Effector memory CD8-positive, alpha-beta T cell (primary cell): ENCODE measurements around the gene CCDC172.

Experiments used
- ATAC-seq: fragments of 150-1000 bp; cut with Tn5 transposase; replicated peaks from 2 replicates; pipeline ENCODE4 v1.10.0; 2021; ENCODE audit warnings: mild to moderate bottlenecking, moderate library complexity
- DNase-seq, 3 experiments: peaks; one replicate each; pipeline ENCODE4 v3.0.0; 2021
- H3K27ac Mint-ChIP-seq, 2 donors: one replicate each; pipeline ENCODE4 v1.8.0; 2022; ENCODE audit warnings: mild to moderate bottlenecking in 2 of 2, mixed read lengths in 2 of 2, moderate library complexity in 2 of 2
- H3K27me3 Mint-ChIP-seq, 2 donors: one replicate each; pipeline ENCODE4 v1.8.0; 2022; ENCODE audit warnings: mixed read lengths in 2 of 2
- H3K36me3 Mint-ChIP-seq: one replicate; pipeline ENCODE4 v1.8.0; 2022; ENCODE audit warnings: mild to moderate bottlenecking, moderate library complexity, mixed read lengths; ENCODE audit not compliant: insufficient read depth
- H3K4me1 Mint-ChIP-seq, 2 donors: one replicate each; pipeline ENCODE4 v1.8.0; 2022; ENCODE audit warnings: low read depth in 2 of 2, mixed read lengths in 2 of 2
- H3K4me3 Mint-ChIP-seq, 2 donors: one replicate each; pipeline ENCODE4 v1.8.0; 2022; ENCODE audit warnings: mild to moderate bottlenecking in 2 of 2, mixed read lengths in 2 of 2, moderate library complexity in 2 of 2
- H3K9me3 Mint-ChIP-seq, 2 donors: one replicate each; pipeline ENCODE4 v1.8.0; 2022; ENCODE audit warnings: mixed read lengths in 2 of 2

The CCDC172 gene

GRCh38 chr10:116311016-116311415 is 13.2 kb upstream of the CCDC172 start:
- no peak for ATAC-seq
- Mint-ChIP-seq H3K9me3 (peaks cover 3 to 8% of the 10 kb centered on the region in 2 donors), H3K4me3 (no peak overlapping the region), H3K4me1 (no peaks in the 10 kb centered on the region), H3K27me3 (no peaks in the 10 kb centered on the region), H3K36me3 (no peaks in the 10 kb centered on the region), H3K27ac (no peak overlapping the region)
- no peak for DNase-seq

- DNase-seq, result no peak
- no peaks in the 10 kb centered on the region for H3K4me1 Mint-ChIP-seq
- no peaks in the 10 kb centered on the region for H3K36me3 Mint-ChIP-seq
- H3K27ac Mint-ChIP-seq, result no peak overlapping the region
- ATAC-seq, result no peak
- no peaks in the 10 kb centered on the region for H3K27me3 Mint-ChIP-seq
- peaks cover 3 to 8% of the 10 kb centered on the region in 2 donors for H3K9me3 Mint-ChIP-seq
- no peak overlapping the region for H3K4me3 Mint-ChIP-seq
These were observed 12.3 kb upstream of the CCDC172 start for GRCh38 chr10:116311706-116312490.

- no peak for DNase-seq
- H3K4me1 Mint-ChIP-seq, result no peaks in the 10 kb centered on the region
- no peaks in the 10 kb centered on the region for H3K36me3 Mint-ChIP-seq
- H3K9me3 Mint-ChIP-seq, result peaks cover 3 to 8% of the 10 kb centered on the region in 2 donors
- no peak overlapping the region for H3K4me3 Mint-ChIP-seq
- no peak for ATAC-seq
- H3K27ac Mint-ChIP-seq, result no peak overlapping the region
- H3K27me3 Mint-ChIP-seq, result no peaks in the 10 kb centered on the region
These were observed 11.7 kb upstream of the CCDC172 start for GRCh38 chr10:116312548-116312947.

GRCh38 chr10:116316503-116316902 is 7.7 kb upstream of the CCDC172 start:
- DNase-seq (no peak), ATAC-seq (no peak)
- Mint-ChIP-seq H3K27ac (no peak overlapping the region), H3K36me3 (no peaks in the 10 kb centered on the region), H3K27me3 (no peaks in the 10 kb centered on the region), H3K9me3 (peaks cover 4% of the 10 kb centered on the region in 2 donors), H3K4me1 (no peaks in the 10 kb centered on the region), H3K4me3 (no peak overlapping the region)

GRCh38 chr10:116324951-116325635 is 845 bp downstream of the CCDC172 start:
- H3K9me3 Mint-ChIP-seq, result peaks cover 0 to 2% of the 10 kb centered on the region in 2 donors
- H3K36me3 Mint-ChIP-seq, result no peaks in the 10 kb centered on the region
- no peaks in the 10 kb centered on the region for H3K27me3 Mint-ChIP-seq
- H3K4me3 Mint-ChIP-seq, result no peak overlapping the region
- H3K27ac Mint-ChIP-seq, result no peak overlapping the region
- ATAC-seq (no peak), DNase-seq (no peak)
- H3K4me1 Mint-ChIP-seq, result no peaks in the 10 kb centered on the region

GRCh38 chr10:116325987-116326386 is 1.7 kb downstream of the CCDC172 start:
- ATAC-seq (no peak), DNase-seq (no peak)
- Mint-ChIP-seq H3K4me3 (no peak overlapping the region), H3K27ac (no peak overlapping the region), H3K9me3 (peaks cover 0 to 2% of the 10 kb centered on the region in 2 donors), H3K36me3 (no peaks in the 10 kb centered on the region), H3K27me3 (no peaks in the 10 kb centered on the region), H3K4me1 (no peaks in the 10 kb centered on the region)

- Mint-ChIP-seq H3K36me3 (no peaks in the 10 kb centered on the region), H3K27me3 (no peaks in the 10 kb centered on the region), H3K27ac (no peak overlapping the region), H3K4me1 (no peaks in the 10 kb centered on the region), H3K9me3 (peaks cover 0 to 2% of the 10 kb centered on the region in 2 donors), H3K4me3 (no peak overlapping the region)
- DNase-seq (no peak), ATAC-seq (no peak)
These were observed 4.9 kb downstream of the CCDC172 start for GRCh38 chr10:116329153-116329552.

- Mint-ChIP-seq H3K4me3 (no peak overlapping the region), H3K9me3 (no peaks in the 10 kb centered on the region), H3K27ac (no peak overlapping the region), H3K4me1 (no peaks in the 10 kb centered on the region), H3K36me3 (no peaks in the 10 kb centered on the region), H3K27me3 (no peaks in the 10 kb centered on the region)
- DNase-seq (no peak), ATAC-seq (no peak)
These were observed 7.6 kb downstream of the CCDC172 start for GRCh38 chr10:116331815-116332214.

GRCh38 chr10:116336866-116337265 is 12.6 kb downstream of the CCDC172 start:
- H3K4me3 Mint-ChIP-seq, result no peak overlapping the region
- DNase-seq (no peak), ATAC-seq (no peak)
- no peaks in the 10 kb centered on the region for H3K36me3 Mint-ChIP-seq
- H3K9me3 Mint-ChIP-seq, result no peaks in the 10 kb centered on the region
- H3K27me3 Mint-ChIP-seq, result no peaks in the 10 kb centered on the region
- H3K4me1 Mint-ChIP-seq, result no peaks in the 10 kb centered on the region
- no peak overlapping the region for H3K27ac Mint-ChIP-seq

GRCh38 chr10:116352125-116352524 is 27.9 kb downstream of the CCDC172 start:
- no peak for ATAC-seq
- no peaks in the 10 kb centered on the region for H3K27me3 Mint-ChIP-seq
- H3K4me3 Mint-ChIP-seq, result no peak overlapping the region
- no peak overlapping the region for H3K27ac Mint-ChIP-seq
- H3K9me3 Mint-ChIP-seq, result peaks cover 17 to 20% of the 10 kb centered on the region in 2 donors
- no peaks in the 10 kb centered on the region for H3K4me1 Mint-ChIP-seq
- H3K36me3 Mint-ChIP-seq, result no peaks in the 10 kb centered on the region
- DNase-seq, result no peak

- DNase-seq, result no peak
- H3K36me3 Mint-ChIP-seq, result no peaks in the 10 kb centered on the region
These were observed 29.6 kb downstream of the CCDC172 start for GRCh38 chr10:116353817-116354216.

GRCh38 chr10:116355341-116355740 is 31.1 kb downstream of the CCDC172 start:
- Mint-ChIP-seq H3K27me3 (no peaks in the 10 kb centered on the region), H3K27ac (no peak overlapping the region), H3K9me3 (peaks cover 3 to 6% of the 10 kb centered on the region in 2 donors), H3K36me3 (no peaks in the 10 kb centered on the region), H3K4me1 (no peaks in the 10 kb centered on the region), H3K4me3 (no peak overlapping the region)
- DNase-seq (no peak), ATAC-seq (no peak)

More at GRCh38 chr10:116353817-116354216, 29.6 kb downstream of the CCDC172 start:
- Mint-ChIP-seq H3K4me1 (no peaks in the 10 kb centered on the region), H3K27me3 (no peaks in the 10 kb centered on the region), H3K9me3 (peaks cover 13 to 17% of the 10 kb centered on the region in 2 donors), H3K4me3 (no peak overlapping the region), H3K27ac (no peak overlapping the region)
- no peak for ATAC-seq

GRCh38 chr10:116356833-116357232 is 32.6 kb downstream of the CCDC172 start:
- Mint-ChIP-seq H3K9me3 (peaks cover 3 to 6% of the 10 kb centered on the region in 2 donors), H3K4me3 (no peak overlapping the region), H3K4me1 (no peaks in the 10 kb centered on the region), H3K27ac (no peak overlapping the region), H3K36me3 (no peaks in the 10 kb centered on the region), H3K27me3 (no peaks in the 10 kb centered on the region)
- DNase-seq, result no peak
- no peak for ATAC-seq

- H3K4me1 Mint-ChIP-seq, result no peaks in the 10 kb centered on the region
- H3K4me3 Mint-ChIP-seq, result no peak overlapping the region
- DNase-seq (no peak), ATAC-seq (no peak)
- no peaks in the 10 kb centered on the region for H3K9me3 Mint-ChIP-seq
- no peak overlapping the region for H3K27ac Mint-ChIP-seq
- H3K36me3 Mint-ChIP-seq, result no peaks in the 10 kb centered on the region
- H3K27me3 Mint-ChIP-seq, result no peaks in the 10 kb centered on the region
These were observed 40.6 kb downstream of the CCDC172 start for GRCh38 chr10:116364868-116365267.
